Measurements from ENCODE around the gene DLGAP1. TPM values are rescaled to one million over a fixed set of nuclear protein-coding genes. Genes with fewer than 3 reads are reported as not detected.

Gene DLGAP1
- total RNA-seq, 1 donor from 2014 or later, result 11.5 TPM

GRCh38 chr18:3845161-3845560 lies 609.9 kb downstream of the DLGAP1 start:
- Mint-ChIP-seq H3K27me3 (ENCODE audit: low read depth) (peaks cover 42% of the 10 kb centered on the region), H3K27ac (ENCODE audit: unreplicated experiment) (no peak overlapping the region), H3K36me3 (ENCODE audit: low read depth) (no peaks in the 10 kb centered on the region), H3K4me1 (peaks cover 9% of the 10 kb centered on the region), H3K9me3 (no peaks in the 10 kb centered on the region), H3K4me3 (no peak overlapping the region)
- no peak for TF ChIP-seq CTCF (conservative IDR thresholded peaks at IDR 0.05)
- DNase-seq (ENCODE audit: low read depth, low spot score), result no peak

GRCh38 chr18:3842844-3843243 lies 612.3 kb downstream of the DLGAP1 start:
- TF ChIP-seq CTCF (conservative IDR thresholded peaks at IDR 0.05), result no peak
- no peak for DNase-seq (ENCODE audit: low read depth, low spot score)
- Mint-ChIP-seq H3K9me3 (no peaks in the 10 kb centered on the region), H3K4me1 (peaks cover 24% of the 10 kb centered on the region), H3K36me3 (ENCODE audit: low read depth) (no peaks in the 10 kb centered on the region), H3K27ac (ENCODE audit: unreplicated experiment) (no peak overlapping the region), H3K27me3 (ENCODE audit: low read depth) (peaks cover 61% of the 10 kb centered on the region), H3K4me3 (no peak overlapping the region)

- Mint-ChIP-seq H3K4me3 (no peak overlapping the region), H3K9me3 (no peaks in the 10 kb centered on the region), H3K36me3 (ENCODE audit: low read depth) (no peaks in the 10 kb centered on the region), H3K4me1 (peaks cover 28% of the 10 kb centered on the region), H3K27ac (ENCODE audit: unreplicated experiment) (no peak overlapping the region), H3K27me3 (ENCODE audit: low read depth) (peaks cover 73% of the 10 kb centered on the region)
- no peak for TF ChIP-seq CTCF (conservative IDR thresholded peaks at IDR 0.05)
- no peak for DNase-seq (ENCODE audit: low read depth, low spot score)
Measured at GRCh38 chr18:3840766-3841165, 614.3 kb downstream of the DLGAP1 start.

GRCh38 chr18:3839581-3839981 lies 615.5 kb downstream of the DLGAP1 start:
- no peak for DNase-seq (ENCODE audit: low read depth, low spot score)
- Mint-ChIP-seq H3K9me3 (no peaks in the 10 kb centered on the region), H3K4me3 (no peak overlapping the region), H3K27me3 (ENCODE audit: low read depth) (peaks cover 76% of the 10 kb centered on the region), H3K36me3 (ENCODE audit: low read depth) (no peaks in the 10 kb centered on the region), H3K27ac (ENCODE audit: unreplicated experiment) (no peak overlapping the region), H3K4me1 (peaks cover 28% of the 10 kb centered on the region)
- TF ChIP-seq CTCF (conservative IDR thresholded peaks at IDR 0.05), result no peak

GRCh38 chr18:3836483-3837335 lies 618.4 kb downstream of the DLGAP1 start:
- H3K9me3 Mint-ChIP-seq, result no peaks in the 10 kb centered on the region
- no peak for TF ChIP-seq CTCF (conservative IDR thresholded peaks at IDR 0.05)
- no peak overlapping the region for H3K27ac Mint-ChIP-seq (ENCODE audit: unreplicated experiment)
- no peaks in the 10 kb centered on the region for H3K36me3 Mint-ChIP-seq (ENCODE audit: low read depth)
- H3K4me1 Mint-ChIP-seq, result peaks cover 28% of the 10 kb centered on the region
- no peak overlapping the region for H3K4me3 Mint-ChIP-seq
- H3K27me3 Mint-ChIP-seq (ENCODE audit: low read depth), result peaks cover 70% of the 10 kb centered on the region
- DNase-seq (ENCODE audit: low read depth, low spot score), result no peak
